ENCODE measurements around the gene TBC1D5. TPM values are rescaled to one million over a fixed set of nuclear protein-coding genes. Genes with fewer than 3 reads are reported as not detected.

The TBC1D5 gene
- total RNA-seq, 2 experiments from 2014 or later: 54.4 to 57.2 TPM

DNA sequence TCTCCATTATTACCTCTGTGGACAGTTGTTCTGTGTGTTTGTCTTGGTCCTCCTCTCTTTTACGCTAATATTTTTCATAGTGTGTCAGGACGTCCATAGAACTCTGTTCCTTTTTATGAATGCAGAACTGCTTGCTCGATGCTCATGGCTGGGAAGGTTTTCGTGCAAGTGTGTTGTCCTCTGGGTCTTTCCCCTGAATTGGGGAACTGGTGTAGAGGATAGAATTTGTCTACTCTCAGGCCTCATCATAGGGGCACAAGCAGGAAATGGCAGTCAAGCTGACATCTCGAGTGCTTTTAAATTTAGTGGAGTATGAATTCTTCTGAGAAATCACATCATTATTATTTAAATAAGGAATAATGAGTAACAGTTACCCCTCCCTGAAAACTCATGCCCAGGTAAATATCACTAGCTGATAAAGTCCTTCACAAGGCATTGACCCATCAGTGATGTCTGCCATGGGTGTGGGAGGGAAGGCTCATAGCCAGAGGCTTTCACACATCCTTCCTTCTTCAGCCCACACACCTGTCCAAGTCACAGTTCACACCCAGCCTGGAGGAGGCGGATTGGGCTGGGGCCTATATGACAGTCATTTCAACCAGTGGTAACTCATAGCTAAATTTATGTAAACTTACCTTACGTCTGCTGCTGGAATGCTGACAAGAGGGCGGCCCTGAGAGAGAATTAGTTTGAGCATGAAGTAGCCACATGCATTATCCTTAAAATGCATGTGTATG, 631.6 kb downstream of the TBC1D5 start:
- Mint-ChIP-seq H3K4me3 (no peak overlapping the region), H3K4me1 (ENCODE audit: low read depth) (peaks cover 2% of the 10 kb centered on the region), H3K27me3 (ENCODE audit: low read depth) (no peaks in the 10 kb centered on the region), H3K9me3 (peaks cover 4% of the 10 kb centered on the region), H3K27ac (no peak overlapping the region), H3K36me3 (ENCODE audit: low read depth) (no peaks in the 10 kb centered on the region)
- CTCF ChIA-PET: no interaction called here
- no peak for DNase-seq
- intact Hi-C loops (cut with micrococcal nuclease): no loop called here

All from activated naive CD4-positive, alpha-beta T cell treated with anti-CD3 and anti-CD28 coated beads for 36 hours (primary cell).